Thymus (tissue), 11 donors: Measurements from ENCODE around the gene JHY. TPM values are rescaled to one million over a fixed set of nuclear protein-coding genes. Genes with fewer than 3 reads are reported as not detected.

Experiments
- DNase-seq, 9 donors: peaks; one replicate each; pipeline ENCODE4 v3.0.0-alpha.2; 2013; ENCODE audit warnings: low spot score in 9 of 9, low read depth in 6 of 9, missing footprints in 1 of 9
- H3K27ac ChIP-seq, 2 donors: one replicate each; pipeline ENCODE4 v1.5.1; 2013; ENCODE audit warnings: control low read depth in 1 of 2, low read depth in 1 of 2, low read length in 1 of 2, mild to moderate bottlenecking in 1 of 2, moderate library complexity in 1 of 2
- H3K27me3 ChIP-seq, 2 donors: one replicate each; pipeline ENCODE4 v1.5.1; 2013; ENCODE audit warnings: low read length in 1 of 2; ENCODE audit not compliant: control insufficient read depth in 2 of 2, insufficient read depth in 1 of 2
- H3K36me3 ChIP-seq, 2 donors: one replicate each; pipeline ENCODE4 v1.5.1; 2013; ENCODE audit warnings: low read length in 1 of 2, mild to moderate bottlenecking in 1 of 2, moderate library complexity in 1 of 2; ENCODE audit not compliant: control insufficient read depth in 2 of 2, insufficient read depth in 2 of 2
- H3K4me1 ChIP-seq, 2 donors: one replicate each; pipeline ENCODE4 v1.5.1; 2013; ENCODE audit warnings: low read length in 2 of 2; ENCODE audit not compliant: control insufficient read depth in 2 of 2, insufficient read depth in 2 of 2
- H3K4me3 ChIP-seq, 2 donors: one replicate each; pipeline ENCODE4 v1.5.1; 2013; ENCODE audit warnings: low read length in 2 of 2, control low read depth in 1 of 2, mild to moderate bottlenecking in 1 of 2
- H3K9me3 ChIP-seq, 2 donors: one replicate each; pipeline ENCODE4 v1.5.1; 2013; ENCODE audit warnings: low read length in 1 of 2, mild to moderate bottlenecking in 1 of 2; ENCODE audit not compliant: control insufficient read depth in 2 of 2, insufficient read depth in 1 of 2
- WGBS: extraction: QIAGEN DNeasy Blood & Tissue Kit; methylation state at CpG from one replicate; pipeline ENCODE4 v1.1.7; 2013; 5-methylcytosine and 5-hydroxymethylcytosine counted together
- polyA plus RNA-seq: library from polyadenylated mRNA; stranded (reverse); fragments of 200-250 nt; gene quantifications from one replicate; pipeline ENCODE4 v1.2.3, GENCODE V29; 2013
- total RNA-seq: library from RNA; stranded (reverse); fragments of 120-200 nt; gene quantifications from one replicate; pipeline ENCODE4 v1.2.4, GENCODE V29; 2013
- donor health status: healthy.

Gene JHY
- total and polyA plus RNA-seq, 2 donors, result 1.5 to 4.0 TPM

- peaks cover 1 to 9% of the 10 kb centered on the region in 2 donors for H3K9me3 ChIP-seq
- H3K27me3 ChIP-seq, result peaks cover 89 to 100% of the 10 kb centered on the region in 2 donors
- H3K4me1 ChIP-seq, result peaks cover 0 to 5% of the 10 kb centered on the region in 2 donors
- H3K36me3 ChIP-seq, result no peaks in the 10 kb centered on the region
- no peak within 1 kb of the TSS for H3K4me3 ChIP-seq
- no peak within 1 kb of the TSS for H3K27ac ChIP-seq
- 7% methylated on average over 35 of the region's 35 CpGs for WGBS
- DNase-seq, result peak; percentile 21 to 82 (median 60)
Measured at GRCh38 chr11:122981388-122982264, 99.1 kb downstream of the JHY start, which contains the start of gene BSX. Gene BSX (minus strand): TSS chr11:122981834. CDS start chr11:122981671, 163 bp downstream.

GRCh38 chr11:122983438-122984185 is 101.1 kb downstream of the JHY start:
- 10% methylated on average over 26 of the region's 26 CpGs for WGBS
- H3K4me1 ChIP-seq, result peaks cover 0 to 5% of the 10 kb centered on the region in 2 donors
- H3K9me3 ChIP-seq, result peaks cover 1 to 4% of the 10 kb centered on the region in 2 donors
- H3K27me3 ChIP-seq, result peaks cover 72 to 89% of the 10 kb centered on the region in 2 donors
- H3K4me3 ChIP-seq, result peak overlapping the region in 1 of 2 donors; percentile 43
- no peak for DNase-seq
- no peak overlapping the region for H3K27ac ChIP-seq
- H3K36me3 ChIP-seq, result no peaks in the 10 kb centered on the region

GRCh38 chr11:122984186-122985011 is 101.8 kb downstream of the JHY start:
- peaks cover 0 to 5% of the 10 kb centered on the region in 2 donors for H3K4me1 ChIP-seq
- 1% methylated on average over 59 of the region's 59 CpGs for WGBS
- H3K27ac ChIP-seq, result no peak overlapping the region
- H3K36me3 ChIP-seq, result no peaks in the 10 kb centered on the region
- DNase-seq, result no peak
- peaks cover 0 to 4% of the 10 kb centered on the region in 2 donors for H3K9me3 ChIP-seq
- H3K4me3 ChIP-seq, result peak overlapping the region; percentile 22 to 43
- H3K27me3 ChIP-seq, result peaks cover 66 to 81% of the 10 kb centered on the region in 2 donors

GRCh38 chr11:122995526-122995925 is 113.0 kb downstream of the JHY start:
- no peak overlapping the region for H3K4me3 ChIP-seq
- no peaks in the 10 kb centered on the region for H3K36me3 ChIP-seq
- WGBS, result 68% methylated on average over 3 of the region's 3 CpGs
- no peak overlapping the region for H3K27ac ChIP-seq
- peaks cover 0 to 22% of the 10 kb centered on the region in 2 donors for H3K27me3 ChIP-seq
- no peaks in the 10 kb centered on the region for H3K4me1 ChIP-seq
- DNase-seq, result no peak
- no peaks in the 10 kb centered on the region for H3K9me3 ChIP-seq

- 52% methylated on average over 14 of the region's 14 CpGs for WGBS
- DNase-seq, result no peak
- H3K27me3 ChIP-seq, result peaks cover 0 to 24% of the 10 kb centered on the region in 2 donors
- no peaks in the 10 kb centered on the region for H3K9me3 ChIP-seq
- H3K36me3 ChIP-seq, result no peaks in the 10 kb centered on the region
- H3K4me3 ChIP-seq, result no peak overlapping the region
- no peak overlapping the region for H3K27ac ChIP-seq
- H3K4me1 ChIP-seq, result no peaks in the 10 kb centered on the region
Measured at GRCh38 chr11:122998727-122999366, 116.3 kb downstream of the JHY start.

DNA sequence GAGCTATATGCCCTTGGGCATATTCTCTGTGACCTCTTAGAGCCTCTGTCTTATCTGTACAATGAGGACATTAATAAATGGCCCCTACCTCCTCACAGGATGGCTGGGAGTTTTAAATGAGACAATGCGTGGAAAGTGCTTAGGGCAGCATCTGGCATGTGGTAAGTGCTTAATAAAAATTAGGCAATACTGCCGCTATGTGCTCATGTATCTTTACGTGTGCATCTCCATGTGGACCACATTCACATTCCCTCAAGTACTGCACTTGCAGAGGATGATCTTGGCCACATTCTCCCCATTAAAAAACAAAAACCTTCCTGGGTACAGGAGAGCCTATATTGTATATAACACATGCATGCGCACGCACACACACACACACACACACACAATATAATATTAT is 118.2 kb downstream of the JHY start:
- H3K4me1 ChIP-seq, result no peaks in the 10 kb centered on the region
- no peak overlapping the region for H3K4me3 ChIP-seq
- H3K36me3 ChIP-seq, result no peaks in the 10 kb centered on the region
- H3K27me3 ChIP-seq, result peaks cover 0 to 24% of the 10 kb centered on the region in 2 donors
- WGBS, result 95% methylated on average over 5 of the region's 5 CpGs
- H3K9me3 ChIP-seq, result no peaks in the 10 kb centered on the region
- H3K27ac ChIP-seq, result no peak overlapping the region
- no peak for DNase-seq

DNA sequence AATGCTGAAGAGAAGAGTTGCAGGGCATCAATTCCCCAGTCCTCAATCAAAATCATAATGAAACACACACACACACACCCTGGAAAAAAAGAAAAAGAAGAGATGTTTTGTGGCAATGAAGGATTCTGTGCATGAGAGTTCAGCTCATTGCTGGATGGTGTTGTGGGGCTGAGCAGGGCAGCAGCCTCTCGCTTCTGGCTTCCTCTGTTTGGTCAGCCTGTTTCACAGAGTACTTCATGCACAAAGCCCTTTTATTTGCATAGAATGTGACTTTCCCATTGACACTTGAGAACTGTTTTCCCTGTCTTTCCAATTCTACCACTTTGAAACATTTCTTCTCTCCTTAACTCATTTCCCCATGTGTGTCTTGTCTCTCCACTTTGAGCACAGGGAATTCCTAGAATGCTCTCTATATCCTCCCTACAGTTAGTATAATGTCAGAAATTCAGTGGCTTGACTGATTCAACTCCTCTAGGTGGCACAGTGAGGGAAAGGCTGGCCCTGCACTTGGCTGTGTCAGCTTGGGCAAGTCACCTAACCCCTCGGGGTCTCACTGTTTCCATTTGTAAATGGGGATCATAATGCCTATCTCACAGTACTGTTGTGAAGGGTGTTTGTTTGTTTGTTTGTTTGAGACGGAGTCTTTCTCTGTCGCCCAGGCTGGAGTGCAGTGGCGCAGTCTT is 124.4 kb downstream of the JHY start:
- H3K27ac ChIP-seq, result no peak overlapping the region
- peaks cover 0 to 7% of the 10 kb centered on the region in 2 donors for H3K27me3 ChIP-seq
- DNase-seq, result no peak
- H3K4me3 ChIP-seq, result no peak overlapping the region
- H3K36me3 ChIP-seq, result no peaks in the 10 kb centered on the region
- 93% methylated on average over 5 of the region's 5 CpGs for WGBS
- no peaks in the 10 kb centered on the region for H3K9me3 ChIP-seq
- no peaks in the 10 kb centered on the region for H3K4me1 ChIP-seq
